A549 (cell line): ENCODE measurements around the gene UTP18. TPM values are rescaled to one million over a fixed set of nuclear protein-coding genes. Genes with fewer than 3 reads are reported as not detected.
A peak's percentile ranks its signal among the peaks of the same experiment; 100 is the strongest.

Source experiments
- ATAC-seq, 2 experiments: fragments of 200-7000 bp in 1 of 2; fragments of >200 bp in 1 of 2; cut with Nextera tagmentation in 1 of 2; cut with Tn5 transposase in 1 of 2; 3 replicates each; pipeline versions ENCODE4 v1.8.0 to v1.9.1; 2018 to 2020; ENCODE audit warnings: mild to moderate bottlenecking in 1 of 2, moderate library complexity in 1 of 2
- CTCF ChIA-PET: fragments of 300-600 bp; sonication (Branson Sonifier 250); formaldehyde crosslinking; extraction: SDS; loops from one replicate; lab custom pipeline; 2021; ENCODE audit warnings: antibody characterized with exemption, inconsistent platforms; lab: Yijun Ruan, JAX
- POLR2A ChIA-PET: fragments of 350-600 bp; formaldehyde crosslinking; extraction: SDS; loops from one replicate; lab custom pipeline; 2021; ENCODE audit warnings: antibody characterized with exemption, inconsistent platforms; lab: Yijun Ruan, JAX
- DNase-seq, 2 experiments: peaks; one replicate each; pipeline versions ENCODE4 v3.0.0 to v3.0.0-alpha.2; 2011 to 2016; ENCODE audit warnings: low read depth in 1 of 2, low spot score in 1 of 2
- FAIRE-seq: peaks from 2 replicates; lab custom pipeline; 2011; peaks lifted over from hg19 to GRCh38; lab: Jason Lieb, UNC
- H3K27ac ChIP-seq, 2 experiments: fragments of >200 bp; sonication (Bioruptor Twin); formaldehyde crosslinking; 3 replicates each; pipeline ENCODE4 v1.5.1; 2016 to 2017
- H3K4me1 ChIP-seq: fragments of >200 bp; sonication (Bioruptor Twin); formaldehyde crosslinking; 3 replicates; pipeline ENCODE4 v1.6.1; 2016
- H3K4me2 ChIP-seq: fragments of >200 bp; sonication (Bioruptor Twin); formaldehyde crosslinking; 3 replicates; pipeline ENCODE4 v1.6.1; 2016
- H3K4me3 ChIP-seq: fragments of >200 bp; sonication (Bioruptor Twin); formaldehyde crosslinking; 3 replicates; pipeline ENCODE4 v1.5.1; 2016
- H3K9me3 ChIP-seq: fragments of >200 bp; sonication (Bioruptor Twin); formaldehyde crosslinking; 3 replicates; pipeline ENCODE4 v1.6.1; 2016
- ATOH8 ChIP-seq: fragments of 250-450 bp; sonication (Bioruptor Pico); IDR thresholded peaks from 2 replicates; pipeline ENCODE4 v1.5.0; 2020; ENCODE audit warnings: low read depth, mild to moderate bottlenecking, moderate library complexity
- BCL3 ChIP-seq: fragments of >200 bp; sonication (Bioruptor Twin); formaldehyde crosslinking; IDR thresholded peaks from 3 replicates; pipeline ENCODE4 v1.6.1; 2016
- BHLHE40 ChIP-seq: IDR thresholded peaks from 2 replicates; pipeline ENCODE4 v1.6.1; 2012; ENCODE audit warnings: low read depth, low read length, inconsistent platforms
- CBX8 ChIP-seq: fragments of 200-600 bp; sonication (generic); IDR thresholded peaks from 2 replicates; pipeline ENCODE4 v1.6.1; 2016
- E2F6 ChIP-seq: IDR thresholded peaks from 2 replicates; pipeline ENCODE4 v1.6.1; 2012; ENCODE audit warnings: low read depth, borderline replicate concordance
- EHF ChIP-seq: fragments of 250-450 bp; sonication (Bioruptor Pico); IDR thresholded peaks from 2 replicates; pipeline ENCODE4 v1.5.0; 2020; ENCODE audit warnings: mild to moderate bottlenecking
- ELK1 ChIP-seq: fragments of 150-350 bp; IDR thresholded peaks from 2 replicates; pipeline ENCODE4 v1.6.1; 2014; ENCODE audit warnings: low read depth, mild to moderate bottlenecking, low read length
- EP300 ChIP-seq, 2 experiments: fragments of >200 bp; sonication (Bioruptor Twin); formaldehyde crosslinking; IDR thresholded peaks; 2 replicates in 1 of 2; 3 replicates in 1 of 2; pipeline ENCODE4 v1.6.1; 2016 to 2017
- FOXS1 ChIP-seq: fragments of 250-450 bp; sonication (Bioruptor Pico); IDR thresholded peaks from 2 replicates; pipeline ENCODE4 v1.5.0; 2020; ENCODE audit warnings: mild to moderate bottlenecking, moderate library complexity
- GATA3 ChIP-seq: IDR thresholded peaks from 2 replicates; pipeline ENCODE4 v1.6.1; 2012; ENCODE audit warnings: borderline replicate concordance
- HDAC2 ChIP-seq: fragments of 200-600 bp; sonication (generic); IDR thresholded peaks from 2 replicates; pipeline ENCODE4 v1.6.1; 2016
- HOXA7 ChIP-seq: fragments of 250-450 bp; sonication (Bioruptor Pico); IDR thresholded peaks from 2 replicates; pipeline ENCODE4 v1.5.0; 2020; ENCODE audit warnings: mild to moderate bottlenecking, moderate library complexity
- HOXB5 ChIP-seq: fragments of 250-450 bp; sonication (Bioruptor Pico); IDR thresholded peaks from 2 replicates; pipeline ENCODE4 v1.5.0; 2020; ENCODE audit warnings: mild to moderate bottlenecking, moderate library complexity
- JUN ChIP-seq, 2 experiments: fragments of >200 bp; sonication (Bioruptor Twin); formaldehyde crosslinking; IDR thresholded peaks; 2 replicates in 1 of 2; 3 replicates in 1 of 2; pipeline ENCODE4 v1.6.1; 2016 to 2017
- KDM1A ChIP-seq: fragments of 200-600 bp; sonication (generic); IDR thresholded peaks from 2 replicates; pipeline ENCODE4 v1.6.1; 2016; ENCODE audit warnings: low read depth, mild to moderate bottlenecking
- KDM5A ChIP-seq: fragments of 200-600 bp; sonication (generic); IDR thresholded peaks from 2 replicates; pipeline ENCODE4 v1.6.1; 2016; ENCODE audit warnings: antibody characterized with exemption, mild to moderate bottlenecking
- MAFK ChIP-seq: fragments of 450-650 bp; IDR thresholded peaks from 2 replicates; pipeline ENCODE4 v1.6.1; 2014; ENCODE audit not compliant: partially characterized antibody
- MAX ChIP-seq: IDR thresholded peaks from 2 replicates; pipeline ENCODE4 v1.6.1; 2012
- MAZ ChIP-seq: fragments of 150-350 bp; IDR thresholded peaks from 2 replicates; pipeline ENCODE4 v1.6.1; 2014; ENCODE audit warnings: antibody characterized with exemption, low read depth, low read length, borderline replicate concordance
- MYC ChIP-seq: IDR thresholded peaks from 2 replicates; pipeline ENCODE4 v1.6.1; 2012; ENCODE audit warnings: mild to moderate bottlenecking, inconsistent platforms, low read length, improper control_type of control experiment, borderline replicate concordance
- NPAS2 ChIP-seq: fragments of 250-450 bp; sonication (Bioruptor Pico); IDR thresholded peaks from 2 replicates; pipeline ENCODE4 v1.8.0; 2022; ENCODE audit warnings: mild to moderate bottlenecking, moderate library complexity, borderline replicate concordance
- PBX3 ChIP-seq: IDR thresholded peaks from 2 replicates; pipeline ENCODE4 v1.6.1; 2012
- PHF8 ChIP-seq: fragments of 200-600 bp; sonication (generic); IDR thresholded peaks from 2 replicates; pipeline ENCODE4 v1.6.1; 2016; ENCODE audit warnings: low read depth, mild to moderate bottlenecking, antibody characterized with exemption, moderate library complexity, borderline replicate concordance
- POLR2A ChIP-seq: IDR thresholded peaks from 2 replicates; pipeline ENCODE4 v1.6.1; 2012; ENCODE audit warnings: mild to moderate bottlenecking, low read length
- RNF2 ChIP-seq: fragments of 200-600 bp; sonication (generic); IDR thresholded peaks from 2 replicates; pipeline ENCODE4 v1.6.1; 2016; ENCODE audit warnings: low read depth, mild to moderate bottlenecking, antibody characterized with exemption, moderate library complexity, borderline replicate concordance
- TFCP2L1 ChIP-seq: fragments of 250-450 bp; sonication (Bioruptor Pico); IDR thresholded peaks from 2 replicates; pipeline ENCODE4 v1.5.0; 2021; ENCODE audit warnings: mild to moderate bottlenecking
- TP53 ChIP-seq: fragments of 250-450 bp; sonication (Bioruptor Pico); IDR thresholded peaks from 2 replicates; pipeline ENCODE4 v1.5.0; 2021; ENCODE audit warnings: mild to moderate bottlenecking, moderate library complexity
- USF2 ChIP-seq: fragments of 450-650 bp; IDR thresholded peaks from 2 replicates; pipeline ENCODE4 v1.6.1; 2014; ENCODE audit warnings: antibody characterized with exemption
- ZNF302 ChIP-seq: fragments of 250-450 bp; sonication (Bioruptor Pico); IDR thresholded peaks from 2 replicates; pipeline ENCODE4 v1.9.0; 2021; ENCODE audit warnings: inconsistent platforms, mild to moderate bottlenecking, moderate library complexity
- ZSCAN20 ChIP-seq: fragments of 250-450 bp; sonication (Bioruptor Pico); IDR thresholded peaks from 2 replicates; pipeline ENCODE4 v1.8.0; 2022; ENCODE audit warnings: mild to moderate bottlenecking, moderate library complexity
- WGBS: methylation state at CpG from one replicate; pipeline ENCODE4 v1.1.6; 2017; ENCODE audit errors: missing lambda C conversion rate; 5-methylcytosine and 5-hydroxymethylcytosine counted together
- polyA minus RNA-seq: library from RNA; depleted of rRNA, polyadenylated mRNA; stranded (reverse); fragments of >200 nt; gene quantifications from 2 replicates; pipeline ENCODE4 v1.2.3, GENCODE V29; 2011; rRNA and poly(A)+ RNA removed
- polyA plus RNA-seq, 4 experiments: library from polyadenylated mRNA; depleted of rRNA in 3 of 4; stranded (reverse); fragments of >200 nt; fragmentation: RNase III in 1 of 4; extraction: RNeasy Plus Mini Kit Qiagen cat#74134 plus additional on column Dnase treatment in 1 of 4; gene quantifications; 2 replicates in 3 of 4; 3 replicates in 1 of 4; pipeline ENCODE4 v1.2.3, GENCODE V29; 2011 to 2017

UTP18 gene
- polyA plus RNA-seq (2011; rRNA removed) (61.9 and 96.7 TPM in 2 replicates), polyA plus RNA-seq (2017; fragmentation: RNase III; extraction: RNeasy Plus Mini Kit Qiagen cat#74134 plus additional on column Dnase treatment) (72.7 to 79.1 TPM (median 77.6 TPM) in 3 replicates), polyA minus RNA-seq (11.2 and 12.1 TPM in 2 replicates)
- 24.2 and 28.7 TPM in 2 replicates for polyA plus RNA-seq (2012; cell fraction: cytosol; rRNA removed)
- polyA plus RNA-seq (2012; cell fraction: nucleus; rRNA removed), result 17.1 and 25.4 TPM in 2 replicates

- FAIRE-seq (no peak), DNase-seq (peak; percentile 92 to 99), ATAC-seq (peak; percentile 74 to 90)
- 3% methylated on average over 62 of the region's 93 CpGs for WGBS
- ChIA-PET CTCF (interaction anchor here (1.4 kb wide), 1 partner anchor 10 kb away, joined by 3 read pairs; no protein-coding TSS in a partner anchor), POLR2A (interaction anchor here (0.6 to 1.6 kb wide), 8 partner anchors 9 to 139 kb away, joined by 3 to 8 read pairs (median 4); partner anchors contain the start of genes NME2 and SPAG9)
- H3K27ac ChIP-seq, result peak within 1 kb of the TSS; percentile 97 to 98
- H3K4me3 ChIP-seq, result peak within 1 kb of the TSS; percentile 90
- H3K9me3 ChIP-seq, result no peaks in the 10 kb centered on the region
- H3K4me2 ChIP-seq, result peak within 1 kb of the TSS; percentile 97
- TF ChIP-seq CBX8 (no peak), ZNF302 (CRISPR knock-in tag) (no peak), RNF2 (peak; percentile 53; the same call in 1 of the 2 replicates), HOXA7 (CRISPR knock-in tag) (no peak), EP300 (IDR thresholded peaks at IDR 0.05) (no peak; a peak in 1 of 5 replicates), PHF8 (peak; percentile 99), POLR2A (peak; percentile 57), ELK1 (no peak; the same call in 1 of the 2 replicates), USF2 (peak; percentile 98), HOXB5 (CRISPR knock-in tag) (peak; percentile 81; the same call in 1 of the 2 replicates), JUN (IDR thresholded peaks at IDR 0.05) (peak in 1 of 2 experiments; percentile 94), ATOH8 (CRISPR knock-in tag) (peak; percentile 38; the same call in 1 of the 2 replicates), E2F6 (peak; percentile 95), MAX (peak; percentile 94), TP53 (CRISPR knock-in tag) (0 out of 2 replicates have a peak, but pooled peaks have one; percentile 60), GATA3 (peak; percentile 82; the same call in 1 of the 2 replicates), MAZ (peak; percentile 89; the same call in 1 of the 2 replicates), FOXS1 (CRISPR knock-in tag) (peak; percentile 71; the same call in 1 of the 2 replicates), TFCP2L1 (peak; percentile 43; the same call in 1 of the 2 replicates), KDM5A (0 out of 2 replicates have a peak, but pooled peaks have one; percentile 40), KDM1A (no peak), BCL3 (peak; percentile 87), PBX3 (peak; percentile 6), BHLHE40 (peak; percentile 84), MAFK (no peak), EHF (no peak), NPAS2 (CRISPR knock-in tag) (peak; percentile 93), ZSCAN20 (CRISPR knock-in tag) (no peak), HDAC2 (no peak), MYC (peak; percentile 49; the same call in 1 of the 2 replicates)
- peaks cover 60% of the 10 kb centered on the region for H3K4me1 ChIP-seq
Observed at GRCh38 chr17:51260237-51261023, at the start of gene UTP18. Gene UTP18 (plus strand): TSS chr17:51260546. CDS start chr17:51260585, 39 bp downstream.
